HG02642 (cell line): Measurements from ENCODE around the gene TECTB.

ENCODE experiments used
- ATAC-seq: cut with Tn5 transposase; IDR thresholded peaks from one replicate; pipeline ENCODE4 v1.9.1; 2021; ENCODE audit warnings: mild to moderate bottlenecking; ENCODE audit not compliant: unreplicated experiment, poor library complexity

Gene TECTB

GRCh38 chr10:112344261-112344660, 61.1 kb downstream of the TECTB start:
- ATAC-seq, result no peak

GRCh38 chr10:112345202-112345601, 62.0 kb downstream of the TECTB start:
- no peak for ATAC-seq

GRCh38 chr10:112345743-112346142, 62.5 kb downstream of the TECTB start:
- ATAC-seq, result no peak

- no peak for ATAC-seq
These were observed 63.6 kb downstream of the TECTB start for GRCh38 chr10:112346774-112347173.

- ATAC-seq, result no peak
These were observed 64.8 kb downstream of the TECTB start for GRCh38 chr10:112347709-112348671.

GRCh38 chr10:112348759-112349158, 65.6 kb downstream of the TECTB start:
- ATAC-seq, result no peak

GRCh38 chr10:112349521-112350085, 66.4 kb downstream of the TECTB start:
- ATAC-seq, result no peak

GRCh38 chr10:112351146-112351545, 67.9 kb downstream of the TECTB start:
- ATAC-seq, result no peak

GRCh38 chr10:112352044-112352443, 68.8 kb downstream of the TECTB start:
- no peak for ATAC-seq

- no peak for ATAC-seq
These were observed 69.8 kb downstream of the TECTB start for GRCh38 chr10:112353046-112353445.
